Measurements from ENCODE around the gene EIF4H.
"Not testable (repeated sequence)": the region's sequence is repeated elsewhere in the genome, so short reads cannot be mapped to it uniquely, and the experiment has no call there.

Gene EIF4H

GRCh38 chr7:74220229-74220628 is 46.1 kb downstream of the EIF4H start:
- H3K4me2 ChIP-seq (ENCODE audit: low read length), result no peak overlapping the region
- no peak overlapping the region for H3K9ac ChIP-seq (ENCODE audit: low read depth, low read length)
- no peaks in the 10 kb centered on the region for H3K4me1 ChIP-seq (ENCODE audit: control insufficient read depth, insufficient read depth, low read length)
- H3K9me3 ChIP-seq (replicated peaks; ENCODE audit: low read length), result no peaks in the 10 kb centered on the region
- H3K27me3 ChIP-seq (ENCODE audit: control insufficient read depth, insufficient read depth, low read length), result no peaks in the 10 kb centered on the region
- H3K4me3 ChIP-seq (ENCODE audit: low read length), result no peak overlapping the region
- no peaks in the 10 kb centered on the region for H3K36me3 ChIP-seq (ENCODE audit: insufficient read depth, low read length)

DNA sequence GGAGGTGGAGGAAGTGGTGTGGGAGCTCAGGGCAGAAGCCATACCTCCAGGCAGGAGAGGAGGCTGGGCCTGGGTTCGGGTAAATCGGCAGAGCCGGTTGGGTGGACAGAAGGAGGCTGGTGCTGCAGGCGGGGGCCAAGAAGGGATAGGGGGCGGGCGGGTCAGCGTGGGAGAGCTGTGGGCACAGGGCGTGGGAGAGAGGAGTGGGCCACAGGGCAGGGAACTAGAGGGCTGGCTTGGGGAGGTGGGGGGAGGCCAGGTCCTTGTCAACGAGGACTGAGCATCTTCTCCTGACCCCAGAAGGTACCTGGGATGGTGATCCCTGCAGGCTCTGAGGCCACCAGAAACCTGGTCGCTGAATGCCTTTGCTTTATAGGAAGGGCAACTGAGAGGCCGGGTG is 47.6 kb downstream of the EIF4H start:
- Histone ChIP-seq H3K9me3 (replicated peaks; ENCODE audit: low read length) (no peaks in the 10 kb centered on the region), H3K4me2 (ENCODE audit: low read length) (no peak overlapping the region), H3K27me3 (ENCODE audit: control insufficient read depth, insufficient read depth, low read length) (no peaks in the 10 kb centered on the region), H3K9ac (ENCODE audit: low read depth, low read length) (no peak overlapping the region), H3K4me1 (ENCODE audit: control insufficient read depth, insufficient read depth, low read length) (no peaks in the 10 kb centered on the region), H3K36me3 (ENCODE audit: insufficient read depth, low read length) (no peaks in the 10 kb centered on the region), H3K4me3 (ENCODE audit: low read length) (no peak overlapping the region)

- Histone ChIP-seq H3K36me3 (ENCODE audit: insufficient read depth, low read length) (no peaks in the 10 kb centered on the region), H3K27me3 (ENCODE audit: control insufficient read depth, insufficient read depth, low read length) (no peaks in the 10 kb centered on the region), H3K4me3 (ENCODE audit: low read length) (no peak overlapping the region), H3K9me3 (replicated peaks; ENCODE audit: low read length) (no peaks in the 10 kb centered on the region), H3K4me2 (ENCODE audit: low read length) (no peak overlapping the region), H3K9ac (ENCODE audit: low read depth, low read length) (no peak overlapping the region), H3K4me1 (ENCODE audit: control insufficient read depth, insufficient read depth, low read length) (no peaks in the 10 kb centered on the region)
These were observed 48.9 kb downstream of the EIF4H start for GRCh38 chr7:74222851-74223710.

GRCh38 chr7:74223711-74224510 is 49.8 kb downstream of the EIF4H start:
- no peak overlapping the region for H3K9ac ChIP-seq (ENCODE audit: low read depth, low read length)
- H3K4me1 ChIP-seq (ENCODE audit: control insufficient read depth, insufficient read depth, low read length), result no peaks in the 10 kb centered on the region
- H3K9me3 ChIP-seq (replicated peaks; ENCODE audit: low read length), result no peaks in the 10 kb centered on the region
- H3K4me2 ChIP-seq (ENCODE audit: low read length), result no peak overlapping the region
- H3K4me3 ChIP-seq (ENCODE audit: low read length), result no peak overlapping the region
- no peaks in the 10 kb centered on the region for H3K36me3 ChIP-seq (ENCODE audit: insufficient read depth, low read length)
- no peaks in the 10 kb centered on the region for H3K27me3 ChIP-seq (ENCODE audit: control insufficient read depth, insufficient read depth, low read length)

- no peaks in the 10 kb centered on the region for H3K27me3 ChIP-seq (ENCODE audit: control insufficient read depth, insufficient read depth, low read length)
- H3K4me1 ChIP-seq (ENCODE audit: control insufficient read depth, insufficient read depth, low read length), result no peaks in the 10 kb centered on the region
- no peaks in the 10 kb centered on the region for H3K36me3 ChIP-seq (ENCODE audit: insufficient read depth, low read length)
- H3K9ac ChIP-seq (ENCODE audit: low read depth, low read length), result no peak overlapping the region
- no peaks in the 10 kb centered on the region for H3K9me3 ChIP-seq (replicated peaks; ENCODE audit: low read length)
- no peak overlapping the region for H3K4me2 ChIP-seq (ENCODE audit: low read length)
- no peak overlapping the region for H3K4me3 ChIP-seq (ENCODE audit: low read length)
These were observed 50.3 kb downstream of the EIF4H start for GRCh38 chr7:74224511-74224832.

DNA sequence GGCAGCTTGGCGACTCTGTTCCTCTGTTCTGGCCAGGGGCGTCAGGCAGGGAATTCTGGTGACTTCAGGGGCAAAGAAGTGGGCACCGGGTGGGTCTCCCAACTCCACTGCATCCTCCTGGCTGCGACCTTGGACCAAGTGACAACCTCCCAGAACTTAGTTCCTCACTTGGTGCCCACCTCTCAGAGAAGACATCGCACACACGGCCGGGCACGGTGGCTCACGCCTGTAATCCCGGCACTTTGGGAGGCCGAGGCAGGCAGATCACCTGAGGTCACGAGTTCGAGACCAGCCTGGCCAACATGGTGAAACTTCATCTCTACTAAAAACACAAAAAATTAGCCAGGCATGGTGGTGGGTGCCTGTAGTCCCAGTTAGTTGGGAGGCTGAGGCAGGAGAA is 50.8 kb downstream of the EIF4H start:
- H3K9ac ChIP-seq (ENCODE audit: low read depth, low read length); H3K9me3 ChIP-seq (replicated peaks; ENCODE audit: low read length); H3K4me3 ChIP-seq (ENCODE audit: low read length); H3K4me2 ChIP-seq (ENCODE audit: low read length); H3K36me3 ChIP-seq (ENCODE audit: insufficient read depth, low read length); H3K4me1 ChIP-seq (ENCODE audit: control insufficient read depth, insufficient read depth, low read length); H3K27me3 ChIP-seq (ENCODE audit: control insufficient read depth, insufficient read depth, low read length): not testable (repeated sequence)

GRCh38 chr7:74225400-74225799 is 51.2 kb downstream of the EIF4H start:
- no peak overlapping the region for H3K4me2 ChIP-seq (ENCODE audit: low read length)
- H3K9me3 ChIP-seq (replicated peaks; ENCODE audit: low read length), result no peaks in the 10 kb centered on the region
- H3K9ac ChIP-seq (ENCODE audit: low read depth, low read length), result no peak overlapping the region
- H3K27me3 ChIP-seq (ENCODE audit: control insufficient read depth, insufficient read depth, low read length), result no peaks in the 10 kb centered on the region
- H3K4me3 ChIP-seq (ENCODE audit: low read length), result no peak overlapping the region
- no peaks in the 10 kb centered on the region for H3K4me1 ChIP-seq (ENCODE audit: control insufficient read depth, insufficient read depth, low read length)
- no peaks in the 10 kb centered on the region for H3K36me3 ChIP-seq (ENCODE audit: insufficient read depth, low read length)

- Histone ChIP-seq H3K4me2 (ENCODE audit: low read length) (no peak overlapping the region), H3K4me3 (ENCODE audit: low read length) (no peak overlapping the region), H3K9ac (ENCODE audit: low read depth, low read length) (no peak overlapping the region), H3K9me3 (replicated peaks; ENCODE audit: low read length) (no peaks in the 10 kb centered on the region), H3K27me3 (ENCODE audit: control insufficient read depth, insufficient read depth, low read length) (no peaks in the 10 kb centered on the region), H3K4me1 (ENCODE audit: control insufficient read depth, insufficient read depth, low read length) (no peaks in the 10 kb centered on the region), H3K36me3 (ENCODE audit: insufficient read depth, low read length) (no peaks in the 10 kb centered on the region)
These were observed 52.5 kb downstream of the EIF4H start for GRCh38 chr7:74226633-74227032.

DNA sequence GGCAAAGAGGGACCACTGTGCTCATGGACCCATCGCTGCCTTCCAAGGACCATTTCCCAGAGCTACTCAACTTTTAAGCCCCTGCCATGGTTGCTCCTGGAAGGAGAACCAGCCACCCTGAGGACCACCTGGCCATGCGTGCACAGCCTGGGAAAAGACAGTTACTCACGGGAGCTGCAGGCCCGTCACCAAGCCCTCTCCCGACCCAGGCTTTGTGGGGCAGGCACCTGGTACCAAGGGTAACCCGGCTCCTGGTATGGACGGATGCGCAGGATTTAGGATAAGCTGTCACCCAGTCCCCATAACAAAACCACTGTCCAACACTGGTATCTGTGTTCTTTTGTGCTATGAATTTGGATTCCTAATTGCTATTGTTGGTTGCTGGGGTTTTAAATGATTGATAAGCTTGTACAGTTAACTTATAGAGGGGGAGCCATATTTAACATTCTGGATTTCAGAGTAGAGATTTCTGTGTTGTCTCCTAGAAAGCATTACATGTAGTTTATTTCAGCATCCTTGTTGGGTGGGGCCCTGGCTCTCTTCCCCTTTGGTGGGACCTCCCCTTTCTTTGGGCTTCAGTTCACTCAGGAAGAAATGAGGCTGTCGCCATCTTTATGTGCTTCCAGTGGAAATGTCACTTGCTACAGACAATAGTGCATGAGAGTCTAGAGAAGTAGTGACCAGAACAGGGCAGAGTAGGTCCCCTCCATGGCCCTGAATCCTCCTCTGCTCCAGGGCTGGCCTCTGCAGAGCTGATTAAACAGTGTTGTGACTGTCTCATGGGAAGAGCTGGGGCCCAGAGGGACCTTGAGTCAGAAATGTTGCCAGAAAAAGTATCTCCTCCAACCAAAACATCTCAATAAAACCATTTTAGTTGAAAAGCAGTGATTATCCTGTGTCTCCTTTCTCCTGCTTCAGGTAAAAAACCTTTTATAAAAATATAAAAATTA is 55.1 kb downstream of the EIF4H start:
- Histone ChIP-seq H3K9me3 (replicated peaks; ENCODE audit: low read length) (no peaks in the 10 kb centered on the region), H3K4me2 (ENCODE audit: low read length) (no peak overlapping the region), H3K4me1 (ENCODE audit: control insufficient read depth, insufficient read depth, low read length) (no peaks in the 10 kb centered on the region), H3K27me3 (ENCODE audit: control insufficient read depth, insufficient read depth, low read length) (no peaks in the 10 kb centered on the region), H3K4me3 (ENCODE audit: low read length) (no peak overlapping the region), H3K36me3 (ENCODE audit: insufficient read depth, low read length) (no peaks in the 10 kb centered on the region), H3K9ac (ENCODE audit: low read depth, low read length) (no peak overlapping the region)

GRCh38 chr7:74230446-74231231 is 56.5 kb downstream of the EIF4H start:
- Histone ChIP-seq H3K9ac (ENCODE audit: low read depth, low read length) (no peak overlapping the region), H3K4me3 (ENCODE audit: low read length) (no peak overlapping the region), H3K4me2 (ENCODE audit: low read length) (no peak overlapping the region), H3K27me3 (ENCODE audit: control insufficient read depth, insufficient read depth, low read length) (no peaks in the 10 kb centered on the region), H3K36me3 (ENCODE audit: insufficient read depth, low read length) (peaks cover 5% of the 10 kb centered on the region), H3K9me3 (replicated peaks; ENCODE audit: low read length) (no peaks in the 10 kb centered on the region), H3K4me1 (ENCODE audit: control insufficient read depth, insufficient read depth, low read length) (no peaks in the 10 kb centered on the region)

GRCh38 chr7:74231232-74231590 is 57.1 kb downstream of the EIF4H start:
- H3K36me3 ChIP-seq (ENCODE audit: insufficient read depth, low read length), result peaks cover 6% of the 10 kb centered on the region
- no peak overlapping the region for H3K9ac ChIP-seq (ENCODE audit: low read depth, low read length)
- H3K27me3 ChIP-seq (ENCODE audit: control insufficient read depth, insufficient read depth, low read length), result no peaks in the 10 kb centered on the region
- H3K4me2 ChIP-seq (ENCODE audit: low read length), result no peak overlapping the region
- no peaks in the 10 kb centered on the region for H3K9me3 ChIP-seq (replicated peaks; ENCODE audit: low read length)
- no peak overlapping the region for H3K4me3 ChIP-seq (ENCODE audit: low read length)
- H3K4me1 ChIP-seq (ENCODE audit: control insufficient read depth, insufficient read depth, low read length), result no peaks in the 10 kb centered on the region
